ENCODE data around the gene LRRC49.
"Not testable (repeated sequence)": the region's sequence is repeated elsewhere in the genome, so short reads cannot be mapped to it uniquely, and the experiment has no call there.

Gene LRRC49, protein sequence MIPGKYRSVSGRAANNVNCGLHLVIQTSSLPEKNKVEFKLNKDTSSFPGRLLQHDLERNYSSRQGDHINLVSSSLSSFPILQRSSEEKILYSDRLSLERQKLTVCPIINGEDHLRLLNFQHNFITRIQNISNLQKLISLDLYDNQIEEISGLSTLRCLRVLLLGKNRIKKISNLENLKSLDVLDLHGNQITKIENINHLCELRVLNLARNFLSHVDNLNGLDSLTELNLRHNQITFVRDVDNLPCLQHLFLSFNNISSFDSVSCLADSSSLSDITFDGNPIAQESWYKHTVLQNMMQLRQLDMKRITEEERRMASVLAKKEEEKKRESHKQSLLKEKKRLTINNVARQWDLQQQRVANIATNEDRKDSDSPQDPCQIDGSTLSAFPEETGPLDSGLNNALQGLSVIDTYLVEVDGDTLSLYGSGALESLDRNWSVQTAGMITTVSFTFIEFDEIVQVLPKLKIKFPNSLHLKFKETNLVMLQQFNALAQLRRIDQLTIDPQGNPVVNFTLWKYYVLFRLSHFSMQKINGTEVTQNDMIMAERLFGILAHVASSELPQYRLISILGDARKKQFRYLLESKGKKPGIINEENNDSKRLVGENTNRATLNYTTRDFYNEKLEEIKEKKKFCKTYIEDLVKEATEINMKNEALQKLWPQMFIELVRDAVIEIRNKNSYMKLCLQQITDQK

DNA sequence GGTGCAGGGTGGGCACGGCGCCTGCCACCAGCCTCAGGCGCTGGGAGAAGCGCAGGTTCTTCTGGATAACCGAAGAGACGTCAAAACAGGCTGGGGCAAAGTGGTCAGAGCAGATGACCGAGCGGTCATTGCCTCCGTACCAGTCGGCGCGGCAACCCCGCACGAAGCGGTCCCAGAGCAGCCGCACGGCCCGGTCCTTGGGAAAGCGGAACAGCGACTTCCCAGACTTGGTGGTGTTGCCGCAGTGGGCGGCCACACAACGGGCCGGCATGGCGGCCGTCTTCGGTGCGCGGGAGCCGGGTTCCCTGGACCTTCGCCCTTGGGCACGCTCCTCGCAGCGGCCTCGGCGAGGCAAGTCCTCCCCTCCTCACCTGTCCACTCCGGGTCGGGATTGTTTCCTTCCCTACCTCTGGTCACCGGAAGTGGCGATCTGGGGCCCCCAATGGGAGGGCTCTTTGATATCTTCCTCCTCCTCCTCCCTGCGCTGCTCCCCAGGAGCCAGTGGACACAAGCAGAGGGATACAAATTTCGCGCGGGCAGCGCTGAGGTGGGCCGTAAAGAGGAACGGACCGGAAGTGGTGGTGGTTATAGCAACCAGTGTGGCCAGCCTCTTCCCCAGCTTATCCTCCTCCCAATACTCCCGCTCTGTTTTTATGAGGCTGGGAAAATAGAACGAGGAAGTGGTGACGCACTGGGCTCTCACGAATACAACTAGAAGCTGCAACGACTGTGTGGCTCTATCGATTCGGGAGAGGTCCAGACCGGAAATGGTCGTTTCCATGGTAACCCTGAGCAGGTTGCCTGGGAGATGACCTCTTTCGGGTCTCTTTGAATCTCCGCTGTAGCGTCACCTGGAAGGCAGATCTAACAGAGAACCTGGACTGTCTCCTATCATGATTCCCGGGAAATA, at the start of gene LRRC49, which contains the start of gene THAP10:
Gene LRRC49 (plus strand): TSS at position 825 of the 910 bp plus-strand sequence. CDS start 69 bp downstream, at position 894.
Gene THAP10 (minus strand): TSS at position 432 of the 910 bp plus-strand sequence. CDS start 161 bp downstream, at position 271.
- DNase-seq: peak; percentile 79

- no peak for DNase-seq
These were observed 46.8 kb upstream of the LRRC49 start for GRCh38 chr15:70845602-70846360.

DNA sequence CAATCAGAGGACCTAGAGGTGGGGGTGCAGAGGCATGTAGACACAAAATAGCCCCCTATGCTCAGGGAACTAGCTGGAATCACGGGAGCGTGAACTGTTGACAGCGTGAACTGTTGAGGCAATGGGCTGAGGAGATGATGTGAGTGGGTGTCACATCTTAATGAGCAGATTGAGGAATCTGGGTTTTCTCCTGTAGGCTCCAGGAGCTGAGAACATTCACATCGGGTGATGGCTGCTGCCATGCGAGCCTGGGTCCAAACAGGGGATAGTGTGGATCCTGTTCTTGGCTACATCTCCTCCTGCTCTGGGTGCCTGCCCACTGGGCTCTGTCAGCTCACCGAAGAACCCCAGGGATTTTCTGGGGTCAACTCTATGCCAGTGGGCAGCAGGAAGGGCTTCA, 40.7 kb upstream of the LRRC49 start:
- DNase-seq: no peak

DNA sequence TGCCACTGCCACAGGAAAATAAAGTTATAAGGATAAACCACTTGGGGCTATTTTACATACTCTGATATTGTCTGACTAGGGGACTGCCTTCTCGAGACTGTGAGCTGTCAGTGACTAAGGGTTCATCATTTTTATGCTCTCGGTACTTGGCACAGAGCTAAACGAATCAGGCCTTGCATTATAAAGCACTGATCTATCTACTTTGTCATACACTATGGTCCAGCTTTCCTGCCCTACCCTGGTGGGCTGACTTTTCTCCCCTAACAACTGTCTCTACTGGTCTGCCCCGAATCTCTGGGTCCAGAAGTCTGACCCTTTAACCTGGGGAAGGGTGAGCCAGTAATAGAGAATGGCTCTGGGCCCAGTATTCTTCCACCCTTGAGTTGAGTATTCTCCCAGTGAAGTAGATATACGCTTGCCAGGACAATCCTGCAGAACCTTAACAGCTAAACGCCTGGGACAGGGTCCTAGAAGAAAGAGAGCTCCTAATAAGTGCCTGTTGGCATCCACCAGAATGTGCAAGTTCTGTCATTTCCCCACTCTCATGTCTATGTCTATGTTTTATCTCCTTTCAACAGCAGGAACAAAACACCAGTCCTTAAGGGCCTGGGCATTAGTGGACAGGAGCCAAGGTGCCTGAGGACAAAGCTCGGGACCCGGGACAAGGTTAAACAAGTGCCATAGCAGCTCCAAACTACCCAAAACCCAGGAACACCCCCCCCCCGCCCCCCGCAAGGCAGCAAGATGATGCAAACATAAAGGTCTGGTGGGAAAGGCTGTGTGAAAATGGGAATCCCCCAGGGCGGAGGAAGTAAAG, 39.9 kb upstream of the LRRC49 start:
- no peak for DNase-seq

- no peak for DNase-seq
These were observed 39.2 kb upstream of the LRRC49 start for GRCh38 chr15:70853318-70853972.

DNA sequence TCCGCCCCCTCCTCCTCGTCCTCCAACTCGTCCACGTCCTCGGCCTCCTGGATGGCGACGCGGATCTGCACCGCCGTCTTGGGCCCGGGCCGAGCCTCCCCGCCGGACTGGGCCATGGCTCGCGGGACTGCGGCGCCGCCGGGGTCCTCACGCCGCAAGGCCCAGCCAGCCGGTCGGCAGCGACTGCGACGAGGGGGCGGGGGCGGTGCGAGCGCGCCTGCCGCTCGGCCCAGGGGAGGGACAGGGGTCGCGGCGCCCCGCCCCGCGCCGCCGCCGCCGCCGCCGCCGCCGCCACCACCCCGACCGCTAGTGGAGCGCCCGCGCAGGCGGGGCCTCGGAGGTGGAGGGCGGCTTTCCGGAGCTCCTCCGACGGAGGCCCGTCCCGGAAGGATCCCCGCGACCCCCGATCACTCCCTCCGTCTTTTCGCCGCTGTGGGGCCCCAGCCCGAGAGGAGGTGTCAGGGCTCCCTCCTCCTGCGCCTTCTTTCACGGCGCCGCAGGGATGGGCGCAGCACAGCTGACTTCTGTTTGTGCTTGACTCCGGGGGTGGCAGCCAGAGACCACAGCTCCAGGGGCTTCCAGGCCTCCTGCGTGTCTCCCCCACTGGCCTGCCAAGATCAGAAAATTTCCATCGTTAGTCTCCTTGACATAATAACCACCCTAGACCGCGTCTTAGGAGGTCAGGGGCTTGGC, 38.5 kb upstream of the LRRC49 start, which contains the start of gene LARP6:
Gene LARP6 (minus strand): TSS at position 185 of the 693 bp plus-strand sequence. CDS start 69 bp downstream, at position 116.
- DNase-seq: no peak

DNA sequence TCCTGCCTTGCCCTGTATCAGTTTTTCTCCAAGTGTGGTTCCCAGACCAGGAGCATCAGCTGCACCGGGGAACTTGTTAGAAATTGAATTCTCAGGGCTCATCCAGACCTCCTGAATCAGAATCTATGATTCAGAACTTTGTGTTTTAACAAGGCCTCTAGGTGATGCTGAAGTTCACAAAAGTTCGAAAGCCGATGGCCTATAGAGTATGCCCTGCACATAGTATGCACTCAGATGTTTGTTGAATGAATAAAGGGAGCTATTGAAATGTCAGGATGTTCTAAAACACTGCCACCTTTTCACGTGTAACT, 38.0 kb upstream of the LRRC49 start:
- DNase-seq: no peak

- DNase-seq: no peak
These were observed 36.9 kb upstream of the LRRC49 start for GRCh38 chr15:70855764-70856163.

- no peak for DNase-seq
These were observed 36.3 kb upstream of the LRRC49 start for GRCh38 chr15:70856177-70856883.

DNA sequence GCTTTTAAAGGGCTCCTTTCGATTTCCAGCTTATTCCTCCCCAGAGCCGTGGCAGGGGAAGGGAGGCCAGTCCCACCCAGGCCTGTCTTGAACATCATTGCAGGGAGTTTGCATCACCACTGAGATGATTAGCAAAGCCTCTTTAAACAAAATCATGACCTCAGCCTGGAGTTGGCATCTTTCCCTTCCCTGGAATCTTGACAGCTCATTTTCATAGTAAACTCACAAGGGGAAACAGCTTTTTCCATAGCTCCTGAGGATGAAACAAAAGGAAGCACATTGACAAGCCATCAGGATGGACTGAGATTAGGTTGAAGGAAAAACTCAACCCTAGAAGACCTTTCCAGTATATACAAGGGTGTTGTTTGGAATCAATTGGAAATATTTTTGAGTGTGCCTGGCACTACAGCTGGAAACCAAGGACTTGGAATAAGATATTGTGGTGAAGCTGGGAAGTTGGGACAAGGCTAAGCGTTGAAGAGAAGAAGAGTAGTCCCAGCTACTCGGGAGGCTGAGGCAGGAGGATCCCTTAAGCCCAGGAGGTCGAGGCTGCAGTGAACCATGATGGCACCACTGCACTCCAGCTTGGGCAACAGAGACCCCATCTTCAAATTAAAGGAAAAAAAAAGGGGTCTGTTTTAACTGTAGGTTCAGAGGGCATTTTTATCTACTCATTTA, 35.6 kb upstream of the LRRC49 start:
- DNase-seq: no peak

GRCh38 chr15:70857562-70858285, 34.9 kb upstream of the LRRC49 start:
- DNase-seq: no peak

DNA sequence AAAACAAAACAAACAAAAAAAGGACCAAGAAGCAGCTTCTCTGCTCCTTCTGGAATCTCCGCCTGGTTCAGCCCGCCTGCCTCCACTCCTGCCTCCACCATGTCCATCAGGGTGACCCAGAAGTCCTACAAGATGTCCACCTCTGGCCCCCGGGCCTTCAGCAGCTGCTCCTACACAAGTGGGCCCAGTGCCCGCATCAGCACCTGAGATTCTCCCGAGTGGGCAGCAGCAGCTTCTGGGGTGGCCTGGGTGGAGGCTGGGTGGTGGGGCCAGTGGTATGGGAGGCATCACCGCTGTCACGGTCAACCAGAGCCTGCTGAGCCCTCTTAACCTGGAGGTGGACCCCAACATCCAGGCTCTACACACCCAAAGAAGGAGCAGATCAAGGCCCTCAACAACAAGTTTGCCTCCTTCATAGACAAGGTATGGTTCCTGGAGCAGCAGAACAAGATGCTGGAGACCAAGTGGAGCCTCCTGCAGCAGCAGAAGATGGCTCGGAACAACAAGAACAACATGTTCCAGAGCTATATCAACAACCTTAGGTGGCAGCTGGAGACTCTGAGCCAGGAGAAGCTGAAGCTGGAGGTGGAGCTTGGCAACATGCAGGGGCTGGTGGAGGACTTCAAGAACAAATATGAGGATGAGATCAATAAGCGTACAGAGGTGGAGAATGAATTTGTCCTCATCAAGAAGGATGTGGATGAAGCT, 33.9 kb upstream of the LRRC49 start:
- DNase-seq: not testable (repeated sequence)

GRCh38 chr15:70859322-70859908, 33.2 kb upstream of the LRRC49 start:
- DNase-seq: no peak

GRCh38 chr15:70859998-70860397, 32.6 kb upstream of the LRRC49 start:
- no peak for DNase-seq

GRCh38 chr15:70863450-70864218, 29.0 kb upstream of the LRRC49 start:
- no peak for DNase-seq

DNA sequence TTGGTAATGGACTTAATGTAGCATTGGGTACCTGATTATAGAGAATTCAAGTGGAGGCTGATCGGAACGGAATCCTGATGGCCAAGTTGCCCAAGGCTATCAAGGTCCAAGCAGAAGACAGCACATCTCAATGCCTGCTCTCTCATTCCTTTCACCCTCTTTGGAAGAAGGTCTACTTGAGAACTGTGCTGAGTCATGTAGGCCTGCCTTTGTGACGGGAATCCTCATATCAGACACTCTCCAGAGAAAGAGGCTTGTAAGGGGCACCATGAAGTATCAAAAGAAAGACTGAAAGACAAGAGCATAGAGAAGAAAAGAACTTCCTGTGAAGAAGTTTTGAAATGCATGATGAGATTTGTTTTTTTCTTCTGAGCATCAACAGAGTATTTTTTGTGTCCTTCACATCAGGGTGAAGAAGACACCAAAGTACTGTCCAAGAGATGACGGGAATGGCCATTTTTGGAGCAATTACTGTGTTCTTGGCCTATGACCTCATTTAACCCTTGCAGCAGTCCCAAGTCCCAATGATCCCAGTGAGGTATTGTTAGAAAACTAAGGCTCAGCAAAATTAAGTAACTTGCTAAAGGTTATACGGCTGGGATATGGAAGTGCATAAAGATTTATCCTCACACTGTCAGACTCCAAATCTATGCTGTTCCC, 25.5 kb upstream of the LRRC49 start:
- no peak for DNase-seq
